K562 (cell line): ENCODE results near the gene CCR2. TPM values are rescaled to one million over a fixed set of nuclear protein-coding genes. Genes with fewer than 3 reads are reported as not detected.
A peak's percentile ranks its signal among the peaks of the same experiment; 100 is the strongest.

ENCODE experiments used
- DACH1 ChIP-seq: fragments of 450-650 bp; IDR thresholded peaks from 2 replicates; pipeline ENCODE4 v1.6.1; 2018; ENCODE audit not compliant: partially characterized antibody
- E2F6 ChIP-seq, 2 experiments: IDR thresholded peaks; 2 replicates each; pipeline ENCODE4 v1.6.1; 2011; ENCODE audit warnings: borderline replicate concordance in 1 of 2, control low read depth in 1 of 2, low read depth in 1 of 2, low read length in 1 of 2, mild to moderate bottlenecking in 1 of 2, mixed read lengths in 1 of 2, moderate library complexity in 1 of 2; ENCODE audit not compliant: insufficient read depth in 1 of 2, insufficient read length in 1 of 2, poor library complexity in 1 of 2, severe bottlenecking in 1 of 2; ENCODE audit errors: extremely low read depth in 1 of 2
- EP300 ChIP-seq: IDR thresholded peaks from 2 replicates; pipeline ENCODE4 v1.6.1; 2012; ENCODE audit warnings: low read length, improper control_type of control experiment
- ETV5 ChIP-seq: sonication (generic); formaldehyde crosslinking; IDR thresholded peaks from 2 replicates; pipeline ENCODE4 v1.4.0; 2020; ENCODE audit warnings: low read depth, mild to moderate bottlenecking, missing genetic modification reagents
- HDAC2 ChIP-seq: fragments of 450-650 bp; IDR thresholded peaks from 2 replicates; pipeline ENCODE4 v1.6.1; 2016; ENCODE audit warnings: mild to moderate bottlenecking
- HMG20A ChIP-seq: fragments of 450-650 bp; formaldehyde crosslinking; conservative IDR thresholded peaks from 2 replicates; pipeline ENCODE4 v1.4.0; 2020; ENCODE audit warnings: mild to moderate bottlenecking, mixed read lengths
- HMG20B ChIP-seq: fragments of 250-450 bp; sonication (Bioruptor Pico); IDR thresholded peaks from 2 replicates; pipeline ENCODE4 v1.5.0; 2021; ENCODE audit warnings: mild to moderate bottlenecking
- HOXB6 ChIP-seq: fragments of 250-450 bp; sonication (Bioruptor Pico); IDR thresholded peaks from 2 replicates; pipeline ENCODE4 v1.5.1; 2022; ENCODE audit warnings: mild to moderate bottlenecking, borderline replicate concordance
- HSF4 ChIP-seq: fragments of 250-450 bp; sonication (Bioruptor Pico); IDR thresholded peaks from 2 replicates; pipeline ENCODE4 v2.1.2; 2022; ENCODE audit warnings: mild to moderate bottlenecking, moderate library complexity, borderline replicate concordance
- KAT8 ChIP-seq: fragments of 450-650 bp; IDR thresholded peaks from 2 replicates; pipeline ENCODE4 v1.6.1; 2016; ENCODE audit warnings: low read depth, mild to moderate bottlenecking
- MEF2D ChIP-seq: conservative IDR thresholded peaks from 2 replicates; pipeline ENCODE4 v1.6.1; 2016; ENCODE audit warnings: low read depth, missing genetic modification characterization, missing compliant biosample characterization
- MEIS2 ChIP-seq: fragments of 450-650 bp; IDR thresholded peaks from 2 replicates; pipeline ENCODE4 v1.6.1; 2014; ENCODE audit warnings: mild to moderate bottlenecking; ENCODE audit not compliant: partially characterized antibody
- MLX ChIP-seq, 2 experiments: fragments of 450-650 bp in 1 of 2; sonication (generic) in 1 of 2; formaldehyde crosslinking; conservative IDR thresholded peaks; 2 replicates each; pipeline versions ENCODE4 v1.4.0 to v1.8.1; 2020 to 2022; ENCODE audit warnings: mild to moderate bottlenecking in 1 of 2, missing genetic modification reagents in 1 of 2
- NR2F6 ChIP-seq: fragments of 450-650 bp; formaldehyde crosslinking; IDR thresholded peaks from 2 replicates; pipeline ENCODE4 v1.4.0; 2020; ENCODE audit warnings: mild to moderate bottlenecking
- POLR3G ChIP-seq: IDR thresholded peaks from 2 replicates; pipeline ENCODE4 v1.6.1; 2011; ENCODE audit not compliant: insufficient read length, insufficient replicate concordance; ENCODE audit errors: extremely low read depth
- PURB ChIP-seq: sonication (generic); formaldehyde crosslinking; IDR thresholded peaks from 2 replicates; pipeline ENCODE4 v1.9.0; 2021; ENCODE audit warnings: low read depth, mild to moderate bottlenecking, missing genetic modification reagents
- SIN3A ChIP-seq, 2 experiments: fragments of 150-350 bp in 1 of 2; IDR thresholded peaks; 2 replicates each; pipeline ENCODE4 v1.6.1; 2011 to 2016; ENCODE audit warnings: borderline replicate concordance in 2 of 2, low read depth in 2 of 2, low read length in 2 of 2, mild to moderate bottlenecking in 2 of 2, moderate library complexity in 2 of 2; ENCODE audit not compliant: control insufficient read depth in 1 of 2
- TGIF2 ChIP-seq: sonication (generic); formaldehyde crosslinking; IDR thresholded peaks from 2 replicates; pipeline ENCODE4 v1.8.1; 2022; ENCODE audit warnings: mild to moderate bottlenecking, missing genetic modification reagents, moderate library complexity
- XRCC4 ChIP-seq: IDR thresholded peaks from one replicate; pipeline ENCODE4 v1.6.1; 2011; ENCODE audit not compliant: insufficient read depth, insufficient read length; ENCODE audit errors: extremely low read depth
- ZBTB2 ChIP-seq: fragments of 450-650 bp; IDR thresholded peaks from 2 replicates; pipeline ENCODE4 v1.6.1; 2016; ENCODE audit warnings: antibody characterized with exemption
- ZNF146 ChIP-seq: IDR thresholded peaks from one replicate; pipeline ENCODE4 v1.6.1; 2018; ENCODE audit warnings: missing compliant biosample characterization; ENCODE audit not compliant: unreplicated experiment
- ZNF395 ChIP-seq: fragments of 200-800 bp; sonication (Bioruptor generic); IDR thresholded peaks from 2 replicates; pipeline ENCODE4 v1.6.1; 2017; ENCODE audit warnings: missing genetic modification characterization, missing compliant biosample characterization
- ZNF436 ChIP-seq: fragments of 250-450, 450-650 bp; sonication (Bioruptor Pico); formaldehyde crosslinking; IDR thresholded peaks from 2 replicates; pipeline ENCODE4 v1.7.0; 2020; ENCODE audit warnings: mild to moderate bottlenecking
- polyA plus RNA-seq, 8 experiments: library from polyadenylated mRNA; depleted of rRNA in 4 of 8; stranded (reverse) in 5 of 8; unstranded in 3 of 8; fragments of >200 nt; fragmentation: Nextera tagmentation in 2 of 8; fragmentation: Illumina TruSeq in 1 of 8; extraction: Ambion mirVana in 2 of 8; extraction: Trizol in 1 of 8; gene quantifications; 2 replicates each; pipeline versions ENCODE4 v1.2.1 to v1.2.3, GENCODE V29; 2011 to 2014; ENCODE audit warnings: inconsistent platforms in 1 of 8, missing spikeins in 1 of 8
- total RNA-seq, 7 experiments: library from RNA; depleted of rRNA in 6 of 7; stranded (reverse); fragments of >200 nt in 6 of 7; fragmentation: Illumina TruSeq in 2 of 7; extraction: Trizol in 2 of 7; gene quantifications; 2 replicates each; pipeline versions ENCODE4 v1.2.1 to v1.2.3, GENCODE V29; 2011 to 2021; ENCODE audit warnings: low replicate concordance in 1 of 7

CCR2 gene
- total and polyA plus RNA-seq, 9 of the 15 experiments (the other 6 are each of a cell fraction or from before 2014, with no cell fraction given): not detected

- TF ChIP-seq POLR3G: no peak
- no peak for TF ChIP-seq ZNF436 (CRISPR knock-in tag)
- no peak for TF ChIP-seq SIN3A (IDR thresholded peaks at IDR 0.05; ENCODE audit: borderline replicate concordance in 2 of 2, control insufficient read depth in 1 of 2, low read depth in 2 of 2, low read length in 2 of 2)
- no peak for TF ChIP-seq TGIF2 (CRISPR knock-in tag)
- TF ChIP-seq ZNF146 (CRISPR knock-in tag): no peak
- TF ChIP-seq NR2F6 (CRISPR knock-in tag): no peak
- no peak for TF ChIP-seq PURB (CRISPR knock-in tag)
- peak; percentile 99 for TF ChIP-seq HDAC2
- TF ChIP-seq MEIS2: peak; percentile 100
- TF ChIP-seq MEF2D: no peak
- TF ChIP-seq E2F6 (IDR thresholded peaks at IDR 0.05; ENCODE audit: borderline replicate concordance in 1 of 2, extremely low read depth in 1 of 2, insufficient read depth in 1 of 2, insufficient read length in 1 of 2, low read depth in 1 of 2, low read length in 1 of 2, poor library complexity in 1 of 2, severe bottlenecking in 1 of 2): no peak
- TF ChIP-seq HMG20A (CRISPR knock-in tag): peak; percentile 88
- TF ChIP-seq KAT8: no peak
- no peak for TF ChIP-seq HSF4 (CRISPR knock-in tag)
- TF ChIP-seq DACH1: peak; percentile 99
- peak in 1 of 2 experiments; percentile 51; a peak in 1 of 4 replicates for TF ChIP-seq MLX (CRISPR knock-in tag; conservative IDR thresholded peaks at IDR 0.05)
- TF ChIP-seq HOXB6: no peak
- TF ChIP-seq ZNF395 (CRISPR knock-in tag): peak; percentile 86
- TF ChIP-seq ETV5 (CRISPR knock-in tag): 0 out of 2 replicates have a peak, but pooled peaks have one; percentile 60
- no peak for TF ChIP-seq XRCC4
- no peak for TF ChIP-seq HMG20B (CRISPR knock-in tag)
- no peak for TF ChIP-seq ZBTB2
- TF ChIP-seq EP300: peak; percentile 93
These were observed 46.3 kb downstream of the CCR2 start (continued) for GRCh38 chr3:46400000-46400734.
